Bronchial smooth muscle cell (primary cell): ENCODE data around the gene HRNR. TPM values are rescaled to one million over a fixed set of nuclear protein-coding genes. Genes with fewer than 3 reads are reported as not detected.

ENCODE experiments used
- total RNA-seq: library from RNA; depleted of rRNA; stranded (reverse); fragments of >200 nt; gene quantifications from 2 replicates; pipeline ENCODE4 v1.2.1, GENCODE V29; 2014

Gene HRNR
- total RNA-seq, result not detected in 2 replicates

GRCh38 chr1:152224093-152224492, at the start of gene HRNR:
TSS of gene HRNR (minus strand) at chr1:152224193. CDS start at chr1:152223253, 940 bp downstream.

Other genes with a start within 250 kb of the HRNR start
- 103 and 186 TPM in 2 replicates for gene S100A10, start 230.3 kb downstream of the HRNR start, total RNA-seq
- gene S100A11, start 187.2 kb downstream of the HRNR start, total RNA-seq, result 29.1 and 47.0 TPM in 2 replicates
- gene TCHHL1, start 135.1 kb downstream of the HRNR start, total RNA-seq, result not detected in 2 replicates
- gene TCHH, start 108.7 kb downstream of the HRNR start, total RNA-seq, result 0.16 TPM in 1 of 2 replicates, not detected in the other
- gene RPTN, start 65.0 kb downstream of the HRNR start, total RNA-seq, result not detected in 2 replicates
- under 0.01 TPM in 1 of 2 replicates, not detected in the other for gene FLG, start 101.0 kb upstream of the HRNR start, total RNA-seq
- gene FLG2, start 135.8 kb upstream of the HRNR start, total RNA-seq, result under 0.01 TPM in 2 replicates
- gene CRNN, start 190.1 kb upstream of the HRNR start, total RNA-seq, result under 0.01 and 0.09 TPM in 2 replicates